Fibroblast of skin of back (primary cell): ENCODE data around the gene COQ2. TPM values are rescaled to one million over a fixed set of nuclear protein-coding genes. Genes with fewer than 3 reads are reported as not detected.
A peak's percentile ranks its signal among the peaks of the same experiment; 100 is the strongest.
"Not testable (repeated sequence)": the region's sequence is repeated elsewhere in the genome, so short reads cannot be mapped to it uniquely, and the experiment has no call there.

ENCODE experiments used
- DNase-seq: peaks from one replicate; pipeline ENCODE4 v3.0.0-alpha.2; 2013
- polyA plus RNA-seq, 2 experiments: library from polyadenylated mRNA; unstranded; fragments of 120-200 nt; gene quantifications; one replicate each; pipeline ENCODE4 v1.2.1, GENCODE V29; 2013; ENCODE audit not compliant: insufficient read length in 2 of 2

Gene COQ2
- 16.1 TPM for polyA plus RNA-seq (2013, experiment 1 of 2; ENCODE audit: insufficient read length)
- 7.5 TPM for polyA plus RNA-seq (2013, experiment 2 of 2; ENCODE audit: insufficient read length)

- DNase-seq, result peak; percentile 91
Measured at GRCh38 chr4:83284193-83285054, at the start of gene COQ2. TSS of gene COQ2 (minus strand) at chr4:83284798. CDS start at chr4:83284764, 34 bp downstream.

DNA sequence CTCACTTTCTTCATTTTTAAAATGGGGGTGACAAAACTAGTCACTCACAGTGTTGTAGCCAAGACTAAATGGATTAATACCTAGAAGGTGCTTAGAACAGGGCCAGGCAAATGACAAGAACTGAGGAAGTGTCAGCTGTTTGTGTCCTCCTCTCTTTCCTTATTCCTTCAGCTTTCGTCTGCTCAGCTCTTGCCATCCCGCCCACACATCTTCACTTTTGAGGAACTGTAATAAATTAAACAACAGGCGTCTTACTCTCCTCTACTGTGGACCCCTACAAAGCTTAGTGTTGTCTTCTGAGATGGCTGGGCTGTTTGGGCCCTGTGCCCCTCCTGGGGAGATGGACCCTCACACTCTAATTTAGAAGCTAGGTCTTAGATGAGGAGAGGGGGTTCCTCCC lies 47.4 kb upstream of the COQ2 start:
- no peak for DNase-seq

- DNase-seq, result peak; percentile 18
Measured at GRCh38 chr4:83329521-83330110, 45.0 kb upstream of the COQ2 start.

- DNase-seq, result no peak
Measured at GRCh38 chr4:83328521-83329187, 44.1 kb upstream of the COQ2 start.

- no peak for DNase-seq
Measured at GRCh38 chr4:83326546-83326945, 41.9 kb upstream of the COQ2 start.

GRCh38 chr4:83325306-83325705 lies 40.7 kb upstream of the COQ2 start:
- DNase-seq, result not testable (repeated sequence)

DNA sequence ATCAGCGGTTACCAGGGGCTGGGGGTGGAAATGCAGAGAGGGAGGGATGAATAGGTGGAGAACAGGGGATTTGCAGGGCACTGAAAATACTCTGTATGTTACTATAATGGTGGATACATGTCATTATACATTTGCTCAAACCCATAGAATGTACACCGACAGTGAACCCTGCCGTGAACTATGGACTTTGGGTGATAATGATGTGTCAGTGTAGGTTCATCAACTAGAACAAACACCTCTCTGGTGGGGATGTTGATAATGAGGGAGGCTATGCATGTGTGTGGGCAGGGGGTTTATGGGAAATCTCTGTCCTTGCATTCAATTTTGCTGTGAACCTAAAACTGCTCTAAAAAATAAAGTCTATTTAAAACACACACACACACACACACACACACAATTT lies 38.5 kb upstream of the COQ2 start:
- no peak for DNase-seq

DNA sequence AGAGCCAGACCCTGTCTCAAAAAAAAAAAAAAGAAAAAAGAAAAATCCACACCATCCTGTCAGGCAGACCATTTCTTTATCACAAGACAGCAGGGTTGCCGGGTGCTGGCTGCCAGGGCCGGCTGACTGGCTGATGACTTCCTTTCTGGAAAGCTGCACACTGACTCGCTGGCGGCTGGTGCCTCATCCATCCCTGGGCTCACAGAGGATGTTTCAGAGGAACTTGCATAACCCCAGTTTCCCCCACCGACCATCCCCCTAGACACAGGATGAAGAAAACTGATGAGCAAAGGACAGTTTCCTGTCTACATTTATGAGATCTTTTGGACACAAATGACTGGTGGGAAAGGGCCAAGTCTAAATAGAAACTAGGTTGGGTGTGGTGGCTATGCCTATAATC lies 36.0 kb upstream of the COQ2 start:
- DNase-seq, result peak; percentile 46

DNA sequence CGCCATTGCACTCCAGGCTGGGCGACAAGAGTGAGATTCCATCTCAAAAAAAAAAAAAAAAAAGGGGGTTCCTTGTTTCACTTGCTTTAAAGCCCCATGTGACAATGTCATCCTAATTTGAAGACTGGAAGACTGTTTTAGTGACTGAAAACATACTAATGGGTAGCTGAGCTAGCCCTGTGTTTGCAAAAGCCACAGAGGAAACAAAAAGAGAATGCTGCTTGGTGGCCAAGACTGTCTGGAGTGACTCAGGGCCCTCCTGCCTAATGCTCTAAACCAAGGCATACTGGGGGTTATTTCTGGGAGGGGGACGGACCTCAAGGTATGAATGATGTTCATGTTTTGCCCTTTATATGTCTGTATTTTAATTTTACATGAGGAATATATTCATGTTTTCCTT lies 34.1 kb upstream of the COQ2 start:
- DNase-seq, result no peak

DNA sequence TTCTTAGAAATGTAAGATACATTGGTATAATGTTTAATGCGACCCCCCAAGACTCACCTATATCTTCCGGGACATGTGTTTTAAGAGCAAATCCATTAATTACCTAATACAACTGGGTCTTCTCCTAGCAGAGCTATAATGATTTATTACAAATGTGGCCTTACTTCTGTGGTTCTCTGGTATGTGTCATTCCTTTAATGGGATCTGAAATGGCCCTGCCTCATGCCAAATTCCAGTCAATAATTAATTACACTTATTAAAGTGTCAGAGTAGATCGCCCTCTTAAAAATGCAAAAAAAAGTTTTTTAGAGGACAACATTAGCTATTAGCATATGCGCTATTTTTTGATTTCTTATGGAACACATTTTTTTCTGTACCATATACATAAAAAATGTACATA lies 33.1 kb upstream of the COQ2 start:
- no peak for DNase-seq

GRCh38 chr4:83316459-83317165 lies 32.0 kb upstream of the COQ2 start:
- DNase-seq, result no peak

GRCh38 chr4:83315341-83315870 lies 30.8 kb upstream of the COQ2 start:
- DNase-seq, result no peak

DNA sequence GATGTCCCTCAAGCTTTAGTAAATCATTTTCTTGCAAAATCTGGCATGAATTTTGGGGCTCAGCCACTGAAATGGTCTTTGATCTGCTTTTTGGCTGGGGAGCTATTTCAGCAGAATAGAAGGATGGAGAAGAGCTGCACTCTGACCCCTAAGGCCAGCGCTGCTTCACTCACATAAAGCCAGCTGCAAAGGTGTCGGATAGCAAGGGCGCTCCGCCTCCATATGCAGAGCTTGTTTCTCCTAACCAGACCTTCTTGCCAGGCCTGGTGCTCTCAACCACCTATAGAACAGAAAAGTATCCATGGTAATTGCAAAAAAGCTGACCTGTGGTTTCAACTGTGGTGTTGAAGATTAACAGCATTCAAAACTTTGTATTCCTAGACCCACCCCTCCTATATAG lies 24.1 kb upstream of the COQ2 start:
- DNase-seq, result no peak

DNA sequence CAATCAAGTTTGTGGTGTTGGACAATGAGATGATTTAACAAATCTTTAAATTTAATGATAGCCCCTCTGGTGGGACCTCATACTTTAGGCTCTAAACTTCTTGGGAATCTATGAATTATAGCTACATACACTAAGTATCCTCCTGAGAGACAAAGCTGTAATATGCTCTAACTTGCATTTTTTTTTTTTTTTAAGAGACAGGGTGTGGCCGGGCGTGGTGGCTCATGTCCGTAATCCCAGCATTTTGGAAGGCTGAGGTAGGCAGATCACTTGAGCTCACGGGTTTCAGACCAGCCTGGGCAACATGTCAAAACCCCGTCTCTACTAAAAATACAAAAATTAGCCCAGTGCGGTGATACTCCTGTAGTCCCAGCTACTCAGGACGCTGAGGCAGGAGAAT lies 23.3 kb upstream of the COQ2 start:
- no peak for DNase-seq

DNA sequence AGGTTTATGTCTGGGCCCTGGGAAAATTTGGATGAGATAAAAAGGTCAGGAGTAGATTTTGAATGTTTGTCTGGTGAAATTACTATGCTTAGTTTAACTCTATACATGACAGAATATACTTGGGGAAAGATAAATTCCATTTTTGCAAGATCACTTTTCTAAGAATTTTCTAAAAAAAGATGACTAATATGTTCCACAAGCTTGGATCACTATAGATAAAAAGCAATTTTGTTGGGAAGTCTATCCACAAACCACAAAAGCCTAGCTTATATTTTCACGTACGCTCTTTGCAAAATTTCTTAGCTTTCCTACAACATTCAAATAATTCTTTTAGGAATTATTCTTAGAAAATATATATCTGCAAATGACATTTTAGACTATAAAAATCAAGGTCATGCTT lies 20.6 kb upstream of the COQ2 start:
- peak; percentile 13 for DNase-seq

GRCh38 chr4:83297548-83298260 lies 13.1 kb upstream of the COQ2 start:
- DNase-seq, result no peak

- DNase-seq, result no peak
Measured at GRCh38 chr4:83293305-83294046, 8.9 kb upstream of the COQ2 start.

DNA sequence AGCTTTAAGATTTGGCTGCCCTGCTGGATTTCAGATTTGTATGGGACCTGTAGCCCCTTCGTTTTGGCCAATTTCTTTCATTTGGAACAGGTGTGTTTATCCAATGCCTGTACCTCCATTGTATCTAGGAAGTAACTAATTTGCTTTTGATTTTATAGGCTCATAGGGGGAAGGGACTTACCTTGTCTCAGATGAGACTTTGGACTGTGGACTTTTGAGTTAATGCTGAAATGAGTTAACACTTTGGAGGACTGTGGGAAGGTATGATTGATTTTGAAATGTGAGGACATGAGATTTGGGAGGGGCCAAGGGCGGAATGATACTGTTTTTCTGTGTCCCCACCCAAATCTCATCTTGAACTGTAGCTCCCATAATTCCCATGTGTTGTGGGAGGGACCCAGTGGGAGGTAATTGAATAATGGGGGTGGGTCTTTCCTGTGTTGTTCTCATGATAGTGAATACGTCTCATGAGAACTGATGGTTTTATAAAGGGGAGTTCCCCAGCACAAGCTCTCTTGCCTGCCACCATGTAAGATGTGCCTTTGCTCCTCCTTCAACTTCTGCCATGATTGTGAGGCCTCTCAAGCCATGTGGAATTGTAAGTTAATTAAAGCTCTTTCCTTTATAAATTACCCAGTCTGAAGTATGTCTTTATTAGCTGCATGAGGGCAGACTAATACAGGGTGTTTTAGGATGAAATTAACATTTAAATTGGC lies 5.6 kb upstream of the COQ2 start:
- not testable (repeated sequence) for DNase-seq

GRCh38 chr4:83288381-83288780 lies 3.8 kb upstream of the COQ2 start:
- not testable (repeated sequence) for DNase-seq

- peak; percentile 42 for DNase-seq
Measured at GRCh38 chr4:83285055-83285407, 433 bp upstream of the COQ2 start.

DNA sequence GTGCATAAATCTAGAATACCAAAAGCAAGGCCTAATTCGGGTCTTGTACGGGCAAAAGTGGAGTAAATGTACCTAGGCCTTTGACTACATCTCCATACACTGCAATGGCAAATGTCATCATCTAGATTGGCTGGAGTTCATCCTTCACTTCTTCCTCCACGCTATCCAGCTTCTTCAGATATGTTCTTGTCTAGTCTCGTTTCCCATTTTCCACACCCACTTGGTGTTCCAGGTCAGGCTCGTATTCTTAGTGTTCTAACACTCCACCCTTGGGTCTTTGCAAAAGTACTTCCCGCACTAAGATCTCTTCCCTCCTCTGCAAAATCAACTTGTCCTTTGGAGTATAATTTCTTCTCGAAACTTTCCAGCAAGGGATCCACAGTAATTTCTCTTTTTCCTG lies 1.4 kb downstream of the COQ2 start:
- no peak for DNase-seq
